D341Med (cell line): Measurements from ENCODE around the gene STON2.
"Not testable (repeated sequence)": the region's sequence is repeated elsewhere in the genome, so short reads cannot be mapped to it uniquely, and the experiment has no call there.

Source experiments
- DNase-seq: peaks from one replicate; pipeline ENCODE4 v3.0.0; 2012; ENCODE audit warnings: low spot score

STON2 gene, protein sequence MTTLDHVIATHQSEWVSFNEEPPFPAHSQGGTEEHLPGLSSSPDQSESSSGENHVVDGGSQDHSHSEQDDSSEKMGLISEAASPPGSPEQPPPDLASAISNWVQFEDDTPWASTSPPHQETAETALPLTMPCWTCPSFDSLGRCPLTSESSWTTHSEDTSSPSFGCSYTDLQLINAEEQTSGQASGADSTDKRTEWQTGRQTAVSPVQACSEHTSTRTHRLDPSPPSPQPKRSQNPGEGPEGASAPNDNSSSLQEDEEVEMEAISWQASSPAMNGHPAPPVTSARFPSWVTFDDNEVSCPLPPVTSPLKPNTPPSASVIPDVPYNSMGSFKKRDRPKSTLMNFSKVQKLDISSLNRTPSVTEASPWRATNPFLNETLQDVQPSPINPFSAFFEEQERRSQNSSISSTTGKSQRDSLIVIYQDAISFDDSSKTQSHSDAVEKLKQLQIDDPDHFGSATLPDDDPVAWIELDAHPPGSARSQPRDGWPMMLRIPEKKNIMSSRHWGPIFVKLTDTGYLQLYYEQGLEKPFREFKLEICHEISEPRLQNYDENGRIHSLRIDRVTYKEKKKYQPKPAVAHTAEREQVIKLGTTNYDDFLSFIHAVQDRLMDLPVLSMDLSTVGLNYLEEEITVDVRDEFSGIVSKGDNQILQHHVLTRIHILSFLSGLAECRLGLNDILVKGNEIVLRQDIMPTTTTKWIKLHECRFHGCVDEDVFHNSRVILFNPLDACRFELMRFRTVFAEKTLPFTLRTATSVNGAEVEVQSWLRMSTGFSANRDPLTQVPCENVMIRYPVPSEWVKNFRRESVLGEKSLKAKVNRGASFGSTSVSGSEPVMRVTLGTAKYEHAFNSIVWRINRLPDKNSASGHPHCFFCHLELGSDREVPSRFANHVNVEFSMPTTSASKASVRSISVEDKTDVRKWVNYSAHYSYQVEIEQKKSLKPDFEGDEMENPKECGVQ

GRCh38 chr14:81400202-81400678 is at the start of gene STON2:
TSS of gene STON2 (minus strand) at chr14:81400324. CDS start at chr14:81398382, 1,942 bp downstream.
- no peak for DNase-seq

DNA sequence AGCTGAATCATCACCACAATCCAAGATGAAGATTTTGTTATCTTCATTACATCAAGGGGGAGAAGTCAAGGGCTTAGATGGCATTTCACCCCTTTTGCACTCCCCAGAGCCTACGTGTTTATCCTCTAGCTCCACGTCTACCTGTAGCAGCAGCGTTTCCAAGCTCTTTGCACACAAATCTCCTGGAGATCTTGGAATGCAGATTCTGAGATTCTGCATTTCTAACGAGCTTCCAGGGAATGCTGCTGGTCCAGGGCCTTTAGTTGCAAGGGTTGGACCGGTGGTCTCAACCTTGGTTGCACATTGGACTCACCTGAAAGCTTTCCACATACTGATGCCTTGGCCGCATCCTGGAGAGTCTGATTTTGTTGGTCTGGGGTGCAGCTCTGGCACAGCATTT is 49.5 kb upstream of the STON2 start:
- no peak for DNase-seq

- no peak for DNase-seq
These were observed 49.0 kb upstream of the STON2 start for GRCh38 chr14:81449114-81449513.

DNA sequence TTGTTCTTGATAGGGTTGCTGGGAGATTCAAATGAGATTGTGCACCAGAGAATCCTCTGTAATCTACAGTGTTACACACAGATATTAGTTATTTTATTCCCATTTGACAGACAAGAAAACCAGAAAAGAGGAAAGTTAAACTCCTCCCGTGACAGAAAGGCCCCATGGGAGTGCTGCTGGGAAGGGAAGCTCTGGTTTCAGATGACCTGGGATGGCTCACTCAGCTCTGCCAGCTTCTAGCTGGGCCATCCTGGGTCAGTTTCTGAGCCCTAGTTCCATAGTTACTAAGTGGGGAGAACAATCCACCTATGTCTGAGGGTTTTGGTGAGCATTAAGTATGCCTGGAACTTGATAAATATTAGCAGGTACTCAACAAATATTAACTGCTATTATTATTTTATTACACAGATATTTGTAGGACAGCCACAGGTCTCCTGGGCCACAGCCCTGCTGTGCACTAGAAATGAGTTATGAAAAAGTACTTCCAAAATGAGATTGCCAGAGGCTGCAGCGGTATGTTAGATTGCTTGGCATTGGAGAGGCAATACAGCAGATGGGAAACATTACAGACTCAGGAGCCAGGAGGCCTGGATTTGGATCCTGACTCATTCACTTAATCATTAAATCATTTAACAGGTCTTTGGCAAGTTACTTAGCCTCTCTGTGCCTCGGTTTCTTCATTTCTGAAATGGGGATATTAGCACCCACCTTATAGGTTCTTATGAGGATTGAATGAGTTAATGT is 47.1 kb upstream of the STON2 start:
- no peak for DNase-seq

GRCh38 chr14:81446279-81447007 is 46.3 kb upstream of the STON2 start:
- DNase-seq: no peak

- no peak for DNase-seq
These were observed 41.6 kb upstream of the STON2 start for GRCh38 chr14:81441626-81442134.

GRCh38 chr14:81440041-81440440 is 39.9 kb upstream of the STON2 start:
- DNase-seq: no peak

DNA sequence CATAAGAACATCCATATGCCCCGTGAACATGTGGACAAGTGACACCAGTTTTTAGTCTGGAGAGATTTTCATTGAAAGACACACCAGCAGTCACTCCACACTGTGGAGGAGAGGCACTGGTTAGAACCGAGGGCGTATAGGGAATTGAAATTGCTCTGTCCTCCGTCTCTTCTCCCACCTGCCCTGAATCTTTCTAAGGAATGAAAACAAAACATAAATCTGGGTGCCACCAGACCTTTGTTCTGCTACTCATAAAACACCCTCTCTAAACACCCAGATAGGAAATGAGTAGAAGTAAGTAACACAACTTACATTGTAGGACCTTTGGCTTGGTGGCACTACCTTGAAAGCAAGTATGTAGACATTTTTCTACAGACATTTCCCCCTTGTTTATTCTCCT is 37.1 kb upstream of the STON2 start:
- DNase-seq: no peak

DNA sequence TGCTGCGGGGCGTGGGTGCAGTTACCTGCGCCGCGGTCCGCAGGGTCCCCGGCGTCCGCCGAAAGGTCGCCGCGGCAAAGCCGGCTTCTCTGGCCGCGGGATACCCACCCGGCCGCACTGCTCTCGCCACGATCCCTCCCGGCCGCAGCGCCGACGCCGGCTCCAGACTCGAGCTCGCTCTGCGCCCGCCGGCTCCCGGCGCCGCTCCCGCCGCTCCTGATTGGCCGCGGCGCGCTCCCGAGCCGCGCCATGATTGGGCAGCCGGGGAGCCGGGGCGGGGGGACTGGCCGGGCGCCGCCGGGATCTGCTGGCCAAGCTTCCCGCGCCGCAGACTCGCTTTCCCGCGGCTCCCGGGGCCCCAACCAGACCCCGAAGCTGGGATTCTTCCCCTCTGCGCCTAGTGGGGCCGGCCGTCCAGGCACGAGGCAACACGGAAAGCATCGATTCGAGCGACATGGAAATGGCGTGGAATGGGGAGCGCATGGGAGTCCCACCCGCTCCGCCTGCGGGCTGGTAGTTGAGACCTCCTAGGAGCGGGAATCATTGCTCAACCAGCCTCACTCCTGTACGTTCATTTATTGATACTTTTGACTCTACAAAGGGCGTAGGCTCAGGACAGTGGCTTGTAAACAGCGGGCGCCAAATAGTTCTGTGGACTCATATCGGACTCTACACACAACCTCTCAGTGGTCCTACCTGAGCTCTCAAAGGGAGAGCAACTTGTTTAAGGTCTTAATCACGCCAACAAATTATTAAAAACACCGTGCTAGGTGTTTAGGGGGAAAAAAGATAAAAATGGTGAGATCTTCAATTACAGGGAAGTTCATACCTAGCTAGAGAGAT is 36.4 kb upstream of the STON2 start:
- DNase-seq: peak; percentile 97

GRCh38 chr14:81435391-81436295 is 35.5 kb upstream of the STON2 start:
- DNase-seq: peak; percentile 65

DNA sequence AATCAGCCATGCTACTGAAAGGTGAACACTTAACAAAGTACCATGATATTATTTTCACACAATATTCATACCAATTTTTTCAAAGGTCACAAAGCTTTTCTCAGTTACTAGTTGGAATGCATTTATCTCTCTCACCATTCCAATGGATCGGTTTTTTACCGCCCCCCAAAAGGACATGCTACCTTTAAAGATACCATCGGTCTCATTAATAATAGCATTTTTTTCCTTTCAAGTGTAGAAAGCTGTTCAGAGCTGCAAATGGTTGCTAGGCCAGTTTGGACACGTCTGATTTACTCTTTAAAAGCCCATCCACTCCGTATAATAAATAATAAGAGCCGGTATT is 34.9 kb upstream of the STON2 start:
- no peak for DNase-seq

DNA sequence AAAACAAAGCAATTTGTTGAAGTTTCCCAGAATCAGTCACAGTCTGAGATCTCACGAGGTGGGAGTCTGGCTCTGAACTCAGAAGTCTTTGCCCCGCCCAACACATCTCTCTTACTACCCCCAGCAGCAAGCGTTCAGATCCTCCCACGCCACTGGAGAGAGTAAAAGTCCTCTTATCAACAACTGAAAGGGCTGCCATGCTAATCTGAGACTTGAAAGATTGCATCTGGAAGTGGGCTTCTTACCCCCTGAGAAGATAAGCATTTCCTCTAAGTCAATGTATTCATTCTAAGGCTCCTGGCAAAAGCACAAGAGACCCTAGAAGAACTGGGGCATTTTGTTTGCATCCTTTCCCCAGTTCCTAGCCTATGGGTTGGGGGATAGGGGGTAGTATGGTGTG is 34.1 kb upstream of the STON2 start:
- DNase-seq: no peak

GRCh38 chr14:81433378-81433777 is 33.3 kb upstream of the STON2 start:
- DNase-seq: no peak

- DNase-seq: no peak
These were observed 32.1 kb upstream of the STON2 start for GRCh38 chr14:81432219-81432661.

GRCh38 chr14:81430235-81430634 is 30.1 kb upstream of the STON2 start:
- no peak for DNase-seq

GRCh38 chr14:81429749-81430148 is 29.6 kb upstream of the STON2 start:
- not testable (repeated sequence) for DNase-seq

- no peak for DNase-seq
These were observed 28.9 kb upstream of the STON2 start for GRCh38 chr14:81429028-81429427.

DNA sequence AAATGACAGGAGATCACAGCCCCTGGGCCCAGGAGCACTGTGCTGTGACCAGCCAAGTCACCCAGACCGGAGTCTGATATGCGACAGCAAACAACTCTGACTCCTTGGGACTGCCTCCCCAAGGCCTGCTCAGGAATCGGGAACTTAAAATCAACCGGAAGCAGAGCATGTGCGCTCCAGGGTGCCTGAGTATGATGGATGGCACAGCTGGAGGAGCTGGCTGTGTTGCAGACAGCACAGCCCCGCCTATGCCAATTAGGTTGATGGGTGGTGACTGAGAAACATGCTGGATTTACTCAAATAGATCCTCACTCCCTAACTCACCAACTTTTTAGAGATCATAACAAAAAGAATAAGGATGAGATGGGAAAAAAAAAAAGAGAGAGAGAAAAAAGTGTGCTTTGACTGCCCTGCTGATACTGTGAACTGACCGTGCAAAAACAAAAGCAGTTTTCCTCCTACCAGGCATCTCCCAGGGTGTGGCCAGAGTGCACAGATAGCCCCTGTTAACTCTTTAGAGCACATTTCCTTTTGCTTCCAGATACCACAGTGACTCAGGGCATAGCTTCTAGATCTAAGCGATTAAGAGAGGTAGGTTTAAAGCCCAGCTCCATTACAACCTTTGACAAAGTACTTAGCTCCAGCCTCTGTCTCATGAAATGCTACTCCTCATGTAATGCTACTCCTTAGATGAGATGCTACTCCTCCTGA is 27.4 kb upstream of the STON2 start:
- DNase-seq: peak; percentile 37

GRCh38 chr14:81423504-81423903 is 23.4 kb upstream of the STON2 start:
- no peak for DNase-seq
